OCI-LY3 (cell line): ENCODE results near the gene ZBTB22.
A peak's percentile ranks its signal among the peaks of the same experiment; 100 is the strongest.

Experiments used
- H2AFZ ChIP-seq: fragments of 200-600, 300-600 bp; shearing (Covaris generic); 2 replicates; pipeline ENCODE4 v1.6.0; 2014; ENCODE audit warnings: antibody characterized with exemption, low read depth, low read length
- H3K27ac ChIP-seq: fragments of 200-600, 300-600 bp; sonication (generic); 2 replicates; pipeline ENCODE4 v1.5.1; 2014; ENCODE audit warnings: mild to moderate bottlenecking, low read length, moderate library complexity, mixed read lengths
- H3K27me3 ChIP-seq: fragments of 200-600, 300-600 bp; sonication (generic); 2 replicates; pipeline ENCODE4 v1.6.1; 2014; ENCODE audit warnings: low read depth, low read length, mixed read lengths
- H3K36me3 ChIP-seq: fragments of 200-600, 300-600 bp; sonication (generic); replicated peaks from 2 replicates; pipeline ENCODE3; 2014; ENCODE audit warnings: low read depth, low read length, mixed read lengths
- H3K4me1 ChIP-seq: fragments of 300-600, 200-600 bp; sonication (generic); 2 replicates; pipeline ENCODE4 v1.6.1; 2014; ENCODE audit warnings: low read length, mixed read lengths
- H3K4me2 ChIP-seq: fragments of 200-600, 300-600 bp; sonication (generic); 2 replicates; pipeline ENCODE4 v1.6.1; 2014; ENCODE audit warnings: low read length, mixed read lengths
- H3K4me3 ChIP-seq: fragments of 300-600, 200-600 bp; sonication (generic); 2 replicates; pipeline ENCODE4 v1.5.1; 2014; ENCODE audit warnings: antibody characterized with exemption, mild to moderate bottlenecking, low read length, moderate library complexity
- H3K79me2 ChIP-seq: fragments of 300-600, 200-600 bp; shearing (Covaris generic); 2 replicates; pipeline ENCODE4 v1.6.1; 2014; ENCODE audit warnings: mild to moderate bottlenecking, low read length, mixed read lengths
- H3K9ac ChIP-seq: fragments of 300-600, 200-600 bp; shearing (Covaris generic); 2 replicates; pipeline ENCODE4 v1.6.0; 2014; ENCODE audit warnings: mild to moderate bottlenecking, low read length, moderate library complexity
- H3K9me3 ChIP-seq: fragments of 200-600, 300-600 bp; shearing (Covaris generic); 2 replicates; pipeline ENCODE4 v1.6.1; 2014; ENCODE audit warnings: low read length, mixed read lengths; ENCODE audit not compliant: insufficient read depth
- H4K20me1 ChIP-seq: fragments of 200-600, 300-600 bp; sonication (generic); 2 replicates; pipeline ENCODE4 v1.6.1; 2016; ENCODE audit warnings: low read length, mixed read lengths; ENCODE audit not compliant: insufficient read depth
- CTCF ChIP-seq: fragments of 200-600, 300-600 bp; sonication (generic); IDR thresholded peaks from 2 replicates; pipeline ENCODE4 v1.5.1; 2014; ENCODE audit warnings: antibody characterized with exemption, low read length, low read depth
- EZH2phosphoT487 ChIP-seq: fragments of 200-600 bp; shearing (Covaris generic); IDR thresholded peaks from 2 replicates; pipeline ENCODE4 v1.6.1; 2018; ENCODE audit warnings: antibody characterized with exemption, mixed run types, low read depth

Gene ZBTB22

GRCh38 chr6:33299237-33299944, 18.2 kb downstream of the ZBTB22 start:
- Histone ChIP-seq H3K27ac (peak overlapping the region; percentile 98), H3K4me3 (peak overlapping the region; percentile 99), H3K4me2 (peak overlapping the region; percentile 100), H3K9me3 (no peaks in the 10 kb centered on the region), H3K27me3 (no peaks in the 10 kb centered on the region), H2AFZ (no peak overlapping the region), H4K20me1 (no peaks in the 10 kb centered on the region), H3K9ac (peak overlapping the region; percentile 95), H3K79me2 (peaks cover 8% of the 10 kb centered on the region; the same call in 1 of the 2 replicates), H3K4me1 (peaks cover 16% of the 10 kb centered on the region), H3K36me3 (peaks cover 15% of the 10 kb centered on the region)
- TF ChIP-seq EZH2phosphoT487 (no peak), CTCF (peak; percentile 30)

GRCh38 chr6:33298773-33299236, 18.7 kb downstream of the ZBTB22 start, which contains the start of gene RGL2:
TSS of gene RGL2 (minus strand) at chr6:33298942. CDS start at chr6:33298610, 332 bp downstream.
- peaks cover 13% of the 10 kb centered on the region for H3K36me3 ChIP-seq
- TF ChIP-seq CTCF, result no peak
- TF ChIP-seq EZH2phosphoT487, result no peak
- H3K4me1 ChIP-seq, result peaks cover 16% of the 10 kb centered on the region
- peak within 1 kb of the TSS; percentile 95 for H3K9ac ChIP-seq
- no peaks in the 10 kb centered on the region for H3K9me3 ChIP-seq
- H3K4me3 ChIP-seq, result peak within 1 kb of the TSS; percentile 99
- H3K27ac ChIP-seq, result peak within 1 kb of the TSS; percentile 98
- H3K79me2 ChIP-seq, result peaks cover 4% of the 10 kb centered on the region; the same call in 1 of the 2 replicates
- H2AFZ ChIP-seq, result no peak within 1 kb of the TSS
- peak within 1 kb of the TSS; percentile 100 for H3K4me2 ChIP-seq
- H3K27me3 ChIP-seq, result no peaks in the 10 kb centered on the region
- no peaks in the 10 kb centered on the region for H4K20me1 ChIP-seq

GRCh38 chr6:33297956-33298772, 19.4 kb downstream of the ZBTB22 start:
- peak overlapping the region; percentile 98 for H3K27ac ChIP-seq
- H3K79me2 ChIP-seq, result peaks cover 4% of the 10 kb centered on the region; the same call in 1 of the 2 replicates
- peaks cover 11% of the 10 kb centered on the region for H3K36me3 ChIP-seq
- H3K4me2 ChIP-seq, result peak overlapping the region; percentile 100
- no peaks in the 10 kb centered on the region for H3K9me3 ChIP-seq
- H3K4me1 ChIP-seq, result peaks cover 16% of the 10 kb centered on the region
- TF ChIP-seq CTCF (no peak), EZH2phosphoT487 (no peak)
- no peaks in the 10 kb centered on the region for H3K27me3 ChIP-seq
- H4K20me1 ChIP-seq, result no peaks in the 10 kb centered on the region
- peak overlapping the region; percentile 95 for H3K9ac ChIP-seq
- H3K4me3 ChIP-seq, result peak overlapping the region; percentile 99
- no peak overlapping the region for H2AFZ ChIP-seq
